ENCODE data around the gene C3orf20.
"Not testable (repeated sequence)": the region's sequence is repeated elsewhere in the genome, so short reads cannot be mapped to it uniquely, and the experiment has no call there.

Gene C3orf20

DNA sequence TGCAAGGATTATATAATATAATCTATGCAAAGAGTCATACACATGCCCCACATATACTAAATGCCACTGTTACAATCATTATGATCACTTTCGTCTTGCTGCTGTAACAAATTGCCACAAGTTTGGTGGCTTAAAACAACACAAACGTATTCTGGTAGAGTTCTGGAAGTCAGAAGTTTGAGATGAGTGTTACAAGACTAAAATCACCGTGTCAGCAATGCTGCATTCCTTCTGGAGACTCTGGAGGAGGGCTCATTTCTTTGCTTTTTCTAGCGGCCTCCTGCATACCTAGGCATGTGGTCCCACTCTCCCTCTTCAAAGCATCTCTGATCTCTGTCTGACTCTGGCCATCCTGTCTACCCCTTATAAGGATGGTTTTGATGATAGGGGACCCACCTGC, 24.7 kb upstream of the C3orf20 start:
- DNase-seq (ENCODE audit: low read depth) = no peak

DNA sequence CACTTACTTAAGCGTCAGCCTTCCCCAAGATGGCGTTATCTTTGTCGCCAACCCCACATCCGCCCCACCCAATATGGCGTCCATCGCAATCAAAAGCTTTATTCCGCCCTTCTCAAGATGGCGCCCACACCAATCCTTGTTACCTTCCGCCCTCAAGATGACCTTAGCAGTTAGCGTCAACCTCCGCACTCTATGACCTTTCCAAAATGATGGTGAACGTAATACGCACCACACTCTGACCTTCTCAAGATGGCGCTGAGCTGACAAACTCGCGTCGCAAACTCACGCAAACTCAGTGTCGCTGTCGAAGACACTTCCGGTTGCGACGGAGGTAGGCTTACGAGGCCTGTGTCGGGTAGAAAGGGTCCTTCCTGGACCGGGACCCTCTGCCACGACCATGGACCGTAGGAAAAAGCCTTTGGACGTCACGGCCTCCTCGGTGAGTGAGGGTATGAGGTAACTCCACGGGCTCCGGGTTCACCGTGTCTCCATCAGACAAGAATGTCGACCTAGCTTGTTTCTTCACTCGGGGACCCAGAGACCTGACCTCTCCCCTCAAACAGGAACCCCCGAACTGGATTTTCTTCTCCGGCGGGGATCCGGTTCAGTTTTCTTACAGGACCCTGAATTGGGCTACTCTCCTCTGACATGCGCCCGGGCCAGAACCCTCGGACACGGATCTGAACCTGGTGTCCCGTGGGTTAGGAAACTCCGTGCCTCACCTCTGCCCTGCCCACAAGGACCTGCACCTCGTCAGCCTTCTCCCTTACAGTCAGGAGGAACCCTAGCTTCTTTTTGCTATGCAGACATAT, 23.3 kb upstream of the C3orf20 start, which contains the start of gene CCDC174:
TSS of gene CCDC174 (plus strand) at position 323 of the 812 bp plus-strand sequence. CDS start at position 398, 75 bp downstream.
- DNase-seq (ENCODE audit: low read depth) = peak; percentile 90

DNA sequence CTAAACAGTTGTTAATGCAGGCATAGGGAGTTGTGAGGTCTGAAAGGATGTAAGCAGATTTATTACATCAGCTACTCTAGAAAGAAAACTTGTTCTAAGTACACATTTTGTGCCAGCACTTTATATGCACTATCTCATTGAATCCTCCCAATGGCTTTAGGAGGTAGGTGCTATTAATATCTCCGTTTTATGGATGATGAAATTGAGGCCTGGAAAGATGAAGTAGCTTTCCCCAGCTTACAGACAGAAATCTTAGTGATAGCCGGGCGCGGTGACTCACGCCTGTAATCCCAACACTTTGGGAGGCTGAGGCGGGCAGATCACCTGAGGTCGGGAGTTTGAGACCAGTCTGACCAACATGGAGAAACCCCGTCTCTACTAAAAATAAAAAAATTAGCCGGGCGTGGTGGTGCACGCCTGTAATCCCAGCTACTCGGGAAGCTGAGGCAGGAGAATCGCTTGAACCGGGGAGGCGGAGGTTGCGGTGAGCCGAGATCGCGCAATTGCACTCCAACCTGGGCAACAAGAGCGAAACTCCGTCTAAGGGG, 22.5 kb upstream of the C3orf20 start:
- DNase-seq (ENCODE audit: low read depth) = not testable (repeated sequence)

DNA sequence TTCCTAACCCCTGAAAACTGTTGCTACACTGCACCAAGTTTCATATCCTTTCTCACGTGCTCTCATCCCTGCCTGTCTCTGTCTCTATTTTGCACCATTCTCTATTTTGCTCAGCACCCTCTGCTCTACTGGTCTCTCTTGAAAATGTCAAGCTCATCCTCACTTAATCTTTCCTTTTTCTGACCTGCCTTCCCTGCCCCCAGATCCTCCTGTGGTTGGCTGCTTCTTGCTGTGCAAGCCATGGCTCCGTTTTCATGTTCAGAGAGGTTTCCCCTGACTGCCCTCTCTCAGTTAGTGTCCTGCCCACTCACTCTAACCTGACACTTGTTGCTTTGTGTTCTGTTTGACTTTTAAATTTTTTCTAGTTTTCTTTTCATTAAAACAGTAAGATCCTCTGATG, 17.4 kb upstream of the C3orf20 start:
- no peak for DNase-seq (ENCODE audit: low read depth)

GRCh38 chr3:14658978-14659377, 16.0 kb upstream of the C3orf20 start:
- DNase-seq (ENCODE audit: low read depth) = no peak

- no peak for DNase-seq (ENCODE audit: low read depth)
Measured at GRCh38 chr3:14660942-14661341, 14.0 kb upstream of the C3orf20 start.

GRCh38 chr3:14663396-14664135, 11.4 kb upstream of the C3orf20 start:
- DNase-seq (ENCODE audit: low read depth) = no peak

DNA sequence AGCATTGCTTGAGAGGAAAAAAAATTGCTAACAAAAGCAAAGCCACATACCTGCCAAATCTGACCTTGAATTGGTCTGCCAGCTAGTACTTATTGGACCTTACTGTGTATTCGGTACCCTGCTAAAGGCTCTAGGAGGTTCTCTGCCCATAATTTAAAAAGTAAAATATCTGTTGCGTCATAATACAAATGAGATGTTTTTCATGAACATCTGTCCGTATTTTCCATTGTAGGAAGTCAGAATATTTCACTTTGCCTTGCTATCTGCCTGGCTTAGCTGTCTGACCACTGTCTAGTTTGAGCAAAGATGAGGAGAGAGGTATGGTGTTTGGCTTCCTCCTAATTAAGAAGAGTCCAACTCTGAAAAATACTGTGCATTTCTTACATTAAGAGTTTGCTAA, 10.8 kb upstream of the C3orf20 start:
- DNase-seq (ENCODE audit: low read depth) = no peak

DNA sequence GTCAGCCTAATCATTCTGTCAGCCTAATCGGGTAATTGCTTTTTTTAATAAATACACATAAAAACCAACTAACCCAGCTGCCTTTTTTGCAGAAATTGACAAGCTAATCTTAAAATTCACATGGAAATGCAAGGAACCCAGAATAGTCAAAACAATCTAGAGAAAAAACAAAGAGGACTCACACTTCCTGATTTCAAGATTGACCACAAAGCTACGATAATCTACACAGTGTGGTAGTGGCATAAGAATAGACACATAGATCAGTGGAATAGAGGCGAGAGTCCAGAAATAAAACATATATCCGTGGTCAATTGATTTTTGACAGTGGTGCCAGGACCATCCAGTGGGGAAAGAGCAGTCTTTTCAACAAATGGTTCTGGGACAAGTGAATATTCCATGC, 2.4 kb upstream of the C3orf20 start:
- DNase-seq (ENCODE audit: low read depth) = no peak

DNA sequence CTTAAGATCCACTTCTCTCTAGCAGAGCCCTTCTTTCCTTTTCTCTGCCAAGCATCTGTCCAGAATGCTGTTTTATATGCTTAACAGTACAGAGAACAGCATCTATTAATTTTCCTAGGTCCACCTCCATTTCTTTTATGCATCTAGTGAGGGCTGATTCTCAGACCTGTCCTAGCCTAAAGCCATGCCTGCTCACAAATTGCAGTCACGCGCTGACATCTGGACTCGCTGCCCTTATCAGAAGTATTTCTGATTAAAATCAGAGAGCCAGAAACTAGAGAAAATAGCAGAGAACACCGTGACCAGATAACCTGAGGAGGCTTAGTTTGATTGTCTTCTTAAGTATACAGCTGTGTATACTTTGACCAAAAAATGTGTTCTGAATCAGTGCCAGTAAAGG, 1.9 kb downstream of the C3orf20 start:
- no peak for DNase-seq (ENCODE audit: low read depth)

DNA sequence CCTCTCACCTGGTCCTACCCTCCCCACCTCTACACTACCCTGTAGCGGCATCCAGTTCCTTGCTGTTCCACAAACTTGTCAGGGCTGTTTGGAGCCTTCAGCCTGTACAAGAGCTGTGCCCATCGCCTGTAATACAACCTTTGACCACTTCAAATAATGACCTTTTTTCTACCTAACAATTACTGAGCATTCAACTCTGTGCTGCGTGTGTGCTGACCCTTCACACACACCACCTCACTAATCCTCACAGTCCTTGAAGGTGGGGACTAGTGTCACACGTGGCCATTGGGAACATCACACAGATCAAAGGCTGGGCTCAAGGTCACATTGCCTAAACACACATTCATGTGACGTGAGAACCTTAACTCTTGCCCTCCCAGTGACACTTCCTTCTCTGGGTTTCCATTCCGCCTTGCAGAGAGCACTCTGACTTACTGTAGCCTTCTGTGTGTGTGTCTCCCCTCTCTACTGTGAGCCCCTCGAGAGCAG, 3.1 kb downstream of the C3orf20 start:
- DNase-seq (ENCODE audit: low read depth) = no peak

GRCh38 chr3:14680115-14680514, 5.2 kb downstream of the C3orf20 start:
- no peak for DNase-seq (ENCODE audit: low read depth)

DNA sequence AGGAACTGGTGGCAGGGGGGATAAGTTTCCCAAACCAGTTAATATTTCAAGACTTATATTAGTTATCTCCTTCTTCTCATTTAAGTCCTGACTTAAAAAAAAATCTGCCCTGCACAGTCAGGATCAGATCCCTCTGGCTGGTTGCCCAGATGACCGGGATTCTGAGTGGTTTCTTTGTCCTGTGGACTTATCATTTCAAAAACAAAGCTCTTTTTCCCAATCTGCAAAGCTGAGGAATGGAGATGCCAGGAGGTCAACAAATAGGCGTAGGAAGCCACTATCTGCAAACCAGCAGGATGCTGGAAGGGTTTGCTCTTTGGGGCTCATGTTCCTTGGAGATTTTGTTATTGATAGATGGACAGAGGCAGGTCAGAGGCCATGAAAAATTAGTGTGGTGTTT, 5.8 kb downstream of the C3orf20 start:
- no peak for DNase-seq (ENCODE audit: low read depth)

- no peak for DNase-seq (ENCODE audit: low read depth)
Measured at GRCh38 chr3:14684447-14684846, 9.5 kb downstream of the C3orf20 start.

DNA sequence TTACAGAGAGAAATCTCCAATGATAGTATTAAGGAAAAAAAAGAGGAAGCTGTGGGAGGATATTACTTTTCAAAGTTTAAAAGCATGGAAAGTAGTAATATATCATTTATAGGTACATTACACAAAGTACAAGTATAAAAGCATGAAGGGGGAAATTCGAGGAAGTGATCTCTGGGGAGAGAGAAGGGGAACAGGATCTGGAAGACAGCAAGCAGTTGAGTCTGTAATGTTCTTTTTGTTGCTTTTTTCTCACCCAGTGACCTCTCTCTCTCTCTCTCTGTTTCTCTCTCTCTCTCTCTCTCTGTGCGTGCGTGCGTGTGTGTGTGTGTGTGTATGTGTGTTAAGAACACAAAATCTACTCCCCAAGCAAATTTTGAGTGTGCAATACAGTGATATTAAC, 10.2 kb downstream of the C3orf20 start:
- DNase-seq (ENCODE audit: low read depth) = no peak

DNA sequence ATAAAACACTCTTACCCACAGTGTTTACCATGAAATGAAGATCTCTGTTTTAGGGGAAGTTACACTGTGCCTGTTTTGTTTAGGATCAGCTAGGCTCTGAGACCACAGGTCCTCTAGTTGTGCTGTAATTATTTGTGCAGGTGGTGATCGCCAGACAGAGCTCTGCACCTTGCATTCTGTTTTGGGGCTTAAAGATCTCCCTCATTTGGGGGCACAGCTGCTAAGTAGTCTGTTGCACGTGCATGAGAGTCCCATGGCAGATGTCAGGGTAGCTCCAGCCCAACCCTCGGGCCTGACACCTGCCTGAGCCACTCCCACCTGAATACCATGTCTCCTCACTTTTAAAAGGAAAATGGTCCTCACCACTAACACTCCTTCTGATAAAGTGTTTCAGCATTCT, 12.4 kb downstream of the C3orf20 start:
- no peak for DNase-seq (ENCODE audit: low read depth)

- no peak for DNase-seq (ENCODE audit: low read depth)
Measured at GRCh38 chr3:14688525-14688924, 13.6 kb downstream of the C3orf20 start.

DNA sequence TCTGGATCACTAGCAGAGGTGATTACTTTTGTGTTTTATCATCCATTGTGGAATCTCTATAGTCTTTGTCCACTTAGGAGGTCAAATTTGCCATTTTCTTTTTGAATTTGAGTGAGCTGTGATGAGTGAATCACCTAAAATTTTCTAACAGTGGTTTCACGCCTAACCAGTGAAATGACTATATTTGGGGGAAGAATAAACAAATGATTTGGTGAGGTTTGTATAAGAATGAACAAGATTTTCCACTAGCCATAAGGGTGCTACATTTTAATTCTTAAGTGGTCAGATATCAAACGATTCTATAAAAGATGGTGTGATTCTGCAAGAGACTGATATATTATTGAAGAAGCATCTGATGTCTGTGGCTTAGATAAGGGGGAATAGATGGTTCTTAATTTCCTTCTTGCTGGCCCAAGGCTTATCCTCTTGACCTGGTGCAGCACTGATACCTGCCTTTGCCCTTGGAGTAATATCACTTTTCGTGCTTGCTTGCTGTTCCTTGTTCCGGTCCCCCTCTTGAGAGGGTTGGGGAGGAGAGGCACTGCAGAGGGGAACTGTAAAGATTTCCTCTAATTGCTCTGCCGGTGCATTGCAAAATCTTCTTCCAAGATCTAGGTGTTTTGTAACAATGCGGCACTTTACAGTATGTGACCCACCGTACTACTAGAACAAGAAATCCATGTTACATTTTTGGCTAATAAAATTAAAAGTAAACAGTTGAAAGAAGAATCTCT, 14.5 kb downstream of the C3orf20 start:
- no peak for DNase-seq (ENCODE audit: low read depth)

- DNase-seq (ENCODE audit: low read depth) = no peak
Measured at GRCh38 chr3:14691239-14691638, 16.3 kb downstream of the C3orf20 start.

DNA sequence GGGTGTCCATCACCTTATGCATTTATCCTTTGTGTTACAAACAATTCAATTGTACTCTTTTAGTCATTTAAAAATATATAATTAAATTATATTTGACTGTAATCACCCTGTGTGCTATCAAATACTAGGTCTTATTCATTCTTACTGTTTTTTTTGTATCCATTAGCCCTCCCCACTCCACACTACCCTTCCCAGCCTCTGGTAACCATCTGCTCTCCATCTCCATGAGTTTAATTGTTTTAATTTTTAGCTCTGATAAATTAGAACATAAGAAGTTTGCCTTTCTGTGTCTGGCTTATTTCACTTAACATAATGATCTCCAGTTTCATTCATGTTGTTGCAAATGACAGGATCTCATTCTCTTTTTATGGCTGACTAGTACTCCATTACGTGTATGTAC, 16.8 kb downstream of the C3orf20 start:
- no peak for DNase-seq (ENCODE audit: low read depth)

DNA sequence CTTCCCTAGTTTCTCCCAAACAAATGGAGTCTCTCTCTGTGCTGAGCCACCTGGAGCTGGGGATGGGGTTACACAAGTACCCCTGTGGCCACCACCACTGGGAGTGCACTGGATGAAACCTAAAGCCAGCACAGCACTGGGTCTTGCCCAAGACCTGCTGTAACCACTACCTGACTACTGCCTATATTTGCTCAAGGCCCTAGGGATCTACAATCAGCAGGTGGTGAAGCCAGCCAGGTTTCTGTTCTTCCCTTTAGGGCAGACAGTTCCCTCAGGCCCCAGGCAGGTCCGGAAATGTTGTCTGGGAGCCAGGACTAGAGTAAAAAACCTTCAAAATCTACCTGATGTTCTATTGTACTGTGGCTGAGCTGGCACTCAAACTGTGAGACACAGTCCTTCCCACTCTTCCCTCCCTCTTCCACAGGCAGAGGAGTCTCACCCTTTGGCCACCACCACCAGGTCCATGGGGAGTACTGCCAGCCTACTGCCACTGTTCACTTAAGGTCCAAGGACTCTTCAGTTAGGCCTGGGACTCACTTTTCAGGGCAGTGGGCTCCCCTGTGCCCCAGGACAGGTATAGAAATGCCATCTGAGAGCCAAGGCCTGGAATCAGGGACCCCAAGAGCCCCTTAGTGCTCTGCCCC, 23.8 kb downstream of the C3orf20 start:
- no peak for DNase-seq (ENCODE audit: low read depth)

DNA sequence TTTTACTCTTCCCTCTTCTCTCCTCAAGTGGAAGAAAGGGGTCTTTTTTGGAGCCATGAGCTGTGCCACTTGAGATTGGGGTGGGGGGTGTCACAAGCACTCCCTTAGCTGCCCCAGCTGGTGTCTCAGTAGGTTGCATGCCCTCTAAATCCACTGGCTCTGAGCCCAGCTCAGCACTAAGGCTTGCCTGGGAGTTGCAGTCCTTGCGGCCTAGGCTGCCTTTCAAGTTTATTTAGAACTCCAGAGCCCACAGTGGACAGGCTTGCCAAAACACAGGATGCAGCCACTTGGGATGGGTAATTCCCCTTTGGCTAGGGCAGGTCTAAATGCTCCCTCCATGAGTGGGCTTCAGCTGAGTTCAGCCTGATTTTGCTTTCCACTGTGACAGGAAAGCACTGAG, 24.7 kb downstream of the C3orf20 start:
- DNase-seq (ENCODE audit: low read depth) = no peak

Measured in stimulated activated CD8-positive, alpha-beta memory T cell treated with anti-CD3 and anti-CD28 coated beads, Interleukin-12 subunit alpha, Interleukin-12 subunit beta, amount 100 ng/mL, for 1 hour (primary cell).